ENCODE measurements around the gene ZBP1. TPM values are rescaled to one million over a fixed set of nuclear protein-coding genes. Genes with fewer than 3 reads are reported as not detected.

The ZBP1 gene
- total RNA-seq, 6 donors from 2014 or later: 3.2 to 9.4 (median 4.8) TPM

GRCh38 chr20:57653910-57654309 lies 33.7 kb upstream of the ZBP1 start:
- DNase-seq (no peak), ATAC-seq (ENCODE audit: low FRiP score in 2 of 2) (no peak)
- peaks cover 0 to 56% (median 25%) of the 10 kb centered on the region in 4 donors for H3K36me3 ChIP-seq
- H3K4me1 ChIP-seq: peaks cover 0 to 15% (median 5%) of the 10 kb centered on the region in 4 donors
- no peaks in the 10 kb centered on the region for H3K27me3 ChIP-seq
- 58 to 73% methylated on average over 5 of the region's 5 CpGs for WGBS, 2 donors
- H3K4me3 ChIP-seq: no peak overlapping the region
- TF ChIP-seq CTCF (IDR thresholded peaks at IDR 0.05) (no peak), POLR2A (IDR thresholded peaks at IDR 0.05) (no peak), POLR2AphosphoS5 (IDR thresholded peaks at IDR 0.05) (no peak), EP300 (IDR thresholded peaks at IDR 0.05) (no peak)
- no peak overlapping the region for H3K27ac ChIP-seq
- H3K9me3 ChIP-seq: no peaks in the 10 kb centered on the region

- Histone ChIP-seq H3K4me3 (no peak overlapping the region), H3K4me1 (peaks cover 0 to 15% (median 5%) of the 10 kb centered on the region in 4 donors), H3K27me3 (no peaks in the 10 kb centered on the region), H3K36me3 (peaks cover 0 to 53% (median 22%) of the 10 kb centered on the region in 4 donors), H3K9me3 (no peaks in the 10 kb centered on the region), H3K27ac (no peak overlapping the region)
- 92 to 99% methylated on average over 6 to 8 of the region's 8 CpGs for WGBS, 2 donors
- ATAC-seq (ENCODE audit: low FRiP score in 2 of 2) (no peak), DNase-seq (peak; percentile 19 to 61)
- TF ChIP-seq EP300 (IDR thresholded peaks at IDR 0.05): no peak
- TF ChIP-seq CTCF (IDR thresholded peaks at IDR 0.05): no peak
- TF ChIP-seq POLR2AphosphoS5 (IDR thresholded peaks at IDR 0.05): no peak
- no peak for TF ChIP-seq POLR2A (IDR thresholded peaks at IDR 0.05)
Measured at GRCh38 chr20:57653546-57653900, 33.3 kb upstream of the ZBP1 start.

DNA sequence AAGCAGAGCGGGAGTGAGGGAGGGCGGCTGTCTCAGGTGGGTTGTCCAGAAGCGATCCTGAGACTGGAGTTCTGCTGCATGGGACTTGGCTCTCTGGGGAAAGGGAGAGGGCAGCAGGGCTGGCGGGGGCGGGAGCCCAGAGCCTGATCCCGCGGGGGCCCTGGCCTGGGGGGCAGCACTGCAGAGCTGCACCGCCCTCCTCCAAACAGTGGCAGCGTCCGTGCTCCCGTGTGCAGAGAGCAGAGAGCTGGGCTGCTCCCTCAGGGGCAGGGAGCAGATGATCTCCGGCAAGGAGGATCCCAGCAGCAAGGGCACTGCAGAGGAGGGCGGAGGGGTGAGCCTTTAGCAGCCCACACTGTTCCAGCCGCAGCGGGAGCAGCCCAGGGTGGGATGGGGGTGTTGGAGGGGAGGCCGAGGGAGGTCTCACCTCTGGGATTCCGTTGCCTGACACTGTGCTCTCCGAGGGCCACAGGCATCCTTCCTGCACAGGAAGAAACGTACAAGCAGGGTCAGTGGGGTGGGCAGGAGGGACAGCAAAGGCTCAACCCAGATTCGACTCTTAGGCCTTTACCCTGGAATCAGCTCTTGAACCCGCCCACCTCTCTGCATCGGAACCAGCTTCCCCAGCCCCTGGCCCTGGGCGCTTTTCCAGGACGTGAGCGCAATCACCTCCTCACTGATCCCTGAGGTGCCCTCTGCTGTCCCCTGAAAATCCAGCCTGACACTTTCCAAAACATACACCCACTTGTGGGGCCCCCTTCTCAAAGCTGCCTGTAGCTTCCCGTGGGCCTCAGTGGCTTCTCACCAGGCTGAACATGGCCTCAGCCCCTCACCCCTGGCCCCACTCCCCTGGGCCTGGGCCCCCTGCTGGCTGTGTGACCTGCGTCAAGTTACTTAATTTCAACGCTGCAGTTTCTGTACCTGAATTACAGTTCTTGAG lies 32.6 kb upstream of the ZBP1 start:
- peak; percentile 15 to 79 for DNase-seq

GRCh38 chr20:57651881-57652605 lies 31.8 kb upstream of the ZBP1 start:
- Histone ChIP-seq H3K4me3 (no peak overlapping the region), H3K27me3 (no peaks in the 10 kb centered on the region), H3K9me3 (no peaks in the 10 kb centered on the region), H3K36me3 (peaks cover 0 to 41% (median 20%) of the 10 kb centered on the region in 4 donors), H3K4me1 (peaks cover 0 to 7% (median 3%) of the 10 kb centered on the region in 4 donors), H3K27ac (no peak overlapping the region)
- ATAC-seq (ENCODE audit: low FRiP score in 2 of 2) (no peak), DNase-seq (peak; percentile 16 to 80)
- 95 to 96% methylated on average over 44 to 50 of the region's 50 CpGs for WGBS, 2 donors
- TF ChIP-seq EP300 (IDR thresholded peaks at IDR 0.05) (no peak), POLR2AphosphoS5 (IDR thresholded peaks at IDR 0.05) (no peak), POLR2A (IDR thresholded peaks at IDR 0.05) (no peak), CTCF (IDR thresholded peaks at IDR 0.05) (no peak)

More for the DNA sequence above, 32.6 kb upstream of the ZBP1 start:
- Histone ChIP-seq H3K36me3 (peaks cover 0 to 48% (median 20%) of the 10 kb centered on the region in 4 donors), H3K27me3 (no peaks in the 10 kb centered on the region), H3K4me3 (no peak overlapping the region), H3K27ac (no peak overlapping the region), H3K4me1 (peaks cover 0 to 10% (median 5%) of the 10 kb centered on the region in 4 donors), H3K9me3 (no peaks in the 10 kb centered on the region)
- WGBS, 2 donors: 88 to 92% methylated on average over 14 to 28 of the region's 28 CpGs
- ATAC-seq (ENCODE audit: low FRiP score in 2 of 2): no peak
- TF ChIP-seq POLR2AphosphoS5 (IDR thresholded peaks at IDR 0.05) (no peak), POLR2A (IDR thresholded peaks at IDR 0.05) (no peak), CTCF (IDR thresholded peaks at IDR 0.05) (no peak), EP300 (IDR thresholded peaks at IDR 0.05) (no peak)

All from upper lobe of left lung (tissue), 6 donors.